Measurements from ENCODE around the gene MIER3. TPM values are rescaled to one million over a fixed set of nuclear protein-coding genes. Genes with fewer than 3 reads are reported as not detected.

Gene MIER3
- total and polyA plus RNA-seq, 2 of the 13 experiments (the other 11 are each of a cell fraction or from before 2014, with no cell fraction given): 14.6 to 38.8 TPM

- TF ChIP-seq ZNF770 (CRISPR knock-in tag; IDR thresholded peaks at IDR 0.05) (no peak), HNRNPUL1 (IDR thresholded peaks at IDR 0.05; ENCODE audit: low read depth, low read length) (no peak), BRCA1 (CRISPR knock-in tag; IDR thresholded peaks at IDR 0.05) (peak; percentile 49; the same call in 1 of the 2 replicates), POLR2AphosphoS2 (IDR thresholded peaks at IDR 0.05; ENCODE audit: low read depth, low read length) (0 out of 2 replicates have a peak, but pooled peaks have one; percentile 36), NR2C2 (CRISPR knock-in tag; IDR thresholded peaks at IDR 0.05; ENCODE audit: borderline replicate concordance) (peak; percentile 65), ZNF318 (CRISPR knock-in tag; IDR thresholded peaks at IDR 0.05) (peak; percentile 17; the same call in 1 of the 2 replicates), ZNF276 (CRISPR knock-in tag; IDR thresholded peaks at IDR 0.05; ENCODE audit: low read depth) (no peak; the same call in 1 of the 2 replicates), ZBTB38 (CRISPR knock-in tag; IDR thresholded peaks at IDR 0.05) (peak; percentile 56; the same call in 1 of the 2 replicates), HNRNPL (IDR thresholded peaks at IDR 0.05; ENCODE audit: low read depth, low read length) (0 out of 2 replicates have a peak, but pooled peaks have one; percentile 23), GATAD2A (CRISPR knock-in tag; IDR thresholded peaks at IDR 0.05) (peak; percentile 13; the same call in 1 of the 2 replicates), LCORL (IDR thresholded peaks at IDR 0.05) (no peak), LCORL (CRISPR knock-in tag; IDR thresholded peaks at IDR 0.05) (peak; percentile 80), HMG20B (CRISPR knock-in tag; conservative IDR thresholded peaks at IDR 0.05) (no peak), NR2F1 (CRISPR knock-in tag; IDR thresholded peaks at IDR 0.05) (0 out of 4 replicates have a peak, but pooled peaks of 1 of the 2 experiments have one; percentile 25), ARNT2 (CRISPR knock-in tag; IDR thresholded peaks at IDR 0.05; ENCODE audit: low read depth) (peak; percentile 93), KDM2A (CRISPR knock-in tag; IDR thresholded peaks at IDR 0.05; ENCODE audit: borderline replicate concordance, low read depth) (peak; percentile 31; the same call in 1 of the 2 replicates)
Measured at GRCh38 chr5:56909294-56910209, 42.4 kb downstream of the MIER3 start, which contains the start of gene SETD9 (continued).
